Amygdala (tissue), 56 donors: ENCODE data around the gene BEND7.

Experiments
- DNase-seq, 56 donors: peaks; one replicate each; lab custom pipeline; 2025; lab: John Stamatoyannopoulos, UW

BEND7 gene

DNA sequence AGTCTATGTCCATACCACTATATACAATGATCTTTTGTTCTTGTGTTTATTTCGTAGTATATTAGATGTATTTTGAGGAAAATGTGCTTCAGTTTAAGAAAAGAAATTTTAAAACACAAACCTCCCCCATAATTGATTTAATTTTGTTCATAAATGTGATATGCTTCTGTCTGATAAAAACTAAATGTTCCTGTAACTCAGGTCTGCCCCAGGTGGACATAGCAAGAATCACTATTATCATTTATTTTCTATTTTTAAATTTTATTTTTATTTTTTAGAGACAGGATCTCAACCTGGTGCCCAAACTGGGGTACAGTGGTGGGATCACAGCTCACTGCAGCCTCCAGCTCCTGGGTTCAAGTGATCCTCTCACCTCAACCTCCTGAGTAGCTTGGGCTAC is 43.2 kb downstream of the BEND7 start:
- DNase-seq, result no peak

DNA sequence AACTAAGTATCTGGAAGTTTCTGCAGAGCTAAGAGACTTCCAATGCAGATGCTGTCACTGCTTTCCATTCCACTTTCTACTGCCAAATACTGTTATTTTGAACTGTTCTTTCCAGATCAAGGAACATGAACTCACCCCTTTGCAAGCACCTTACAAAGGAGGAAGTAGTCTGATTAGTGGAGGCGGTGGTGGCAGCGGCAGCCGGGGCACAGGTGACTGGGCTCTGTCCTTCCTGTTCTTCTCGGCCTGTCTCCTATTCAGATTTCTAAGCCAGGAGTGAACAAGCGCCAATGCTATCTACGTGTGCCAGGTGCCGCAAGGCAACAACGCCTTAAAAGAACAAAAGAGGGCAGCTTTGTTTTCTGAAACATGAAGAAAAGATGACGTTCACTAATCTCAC is 44.9 kb downstream of the BEND7 start:
- DNase-seq, result no peak

GRCh38 chr10:13483073-13483472 is 45.7 kb downstream of the BEND7 start:
- DNase-seq, result no peak

- no peak for DNase-seq
Measured at GRCh38 chr10:13481690-13482089, 47.1 kb downstream of the BEND7 start.

DNA sequence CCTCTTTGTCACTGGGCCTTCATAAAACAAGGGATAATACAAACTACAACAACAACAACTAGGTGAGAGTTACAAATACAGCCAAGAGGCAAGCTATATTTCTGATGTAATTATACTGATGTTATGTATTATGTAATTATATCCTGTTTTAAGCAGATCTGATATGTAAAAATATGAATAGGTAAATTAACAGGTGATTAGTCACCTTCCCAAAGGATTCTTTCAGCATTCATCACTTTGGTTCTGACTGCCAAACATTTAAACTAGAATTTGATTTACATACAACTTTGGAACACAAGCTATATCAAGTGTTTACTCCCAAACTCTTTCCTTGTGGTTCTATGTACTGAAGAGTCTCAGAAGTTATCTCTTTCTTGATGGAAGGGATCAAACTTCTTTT is 53.7 kb downstream of the BEND7 start:
- no peak for DNase-seq

DNA sequence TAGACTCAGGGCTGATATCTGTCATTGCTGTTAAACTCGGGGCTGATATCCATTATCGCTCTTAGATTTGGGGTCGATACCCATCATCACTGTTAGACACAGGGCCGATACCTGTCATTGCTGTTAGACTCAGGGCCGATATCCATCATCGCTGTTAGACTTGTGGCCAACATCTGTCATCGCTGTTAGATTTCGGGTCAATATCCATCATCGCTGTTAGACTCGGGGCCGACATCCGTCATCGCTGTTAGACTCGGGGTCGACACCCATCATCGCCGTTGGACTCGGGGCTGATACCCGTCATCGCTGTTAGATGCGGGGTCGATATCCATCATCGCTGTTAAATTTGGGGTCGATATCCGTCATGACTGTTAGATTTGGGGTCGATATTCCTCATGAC is 54.8 kb downstream of the BEND7 start:
- no peak for DNase-seq

GRCh38 chr10:13472359-13472758 is 56.5 kb downstream of the BEND7 start:
- no peak for DNase-seq

DNA sequence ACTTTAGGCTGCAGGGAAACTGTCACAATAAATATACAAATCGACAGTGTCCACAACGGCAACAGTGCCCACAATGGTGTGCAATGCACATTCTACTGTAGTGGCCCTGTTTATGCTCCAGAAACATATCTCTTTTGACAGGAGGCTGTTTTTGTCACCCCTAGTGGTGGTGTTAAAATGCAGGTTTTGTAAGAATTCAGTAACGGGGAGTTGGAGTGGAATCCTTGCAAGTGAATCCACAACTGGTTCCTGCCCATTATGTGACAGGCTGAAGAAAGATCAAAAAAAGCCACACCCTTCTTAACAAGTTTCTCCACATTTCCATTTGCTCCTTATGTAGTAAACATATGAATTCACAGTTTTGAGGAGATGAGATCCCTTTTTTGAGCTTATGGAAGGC is 58.5 kb downstream of the BEND7 start:
- no peak for DNase-seq

- no peak for DNase-seq
Measured at GRCh38 chr10:13462551-13462950, 66.3 kb downstream of the BEND7 start.

GRCh38 chr10:13458687-13459012 is 70.2 kb downstream of the BEND7 start:
- peak in 1 of 56 donors; percentile 40 for DNase-seq

- DNase-seq, result peak in 11 of 56 donors; percentile 10 to 65 (median 26)
Measured at GRCh38 chr10:13457958-13458686, 70.7 kb downstream of the BEND7 start.

DNA sequence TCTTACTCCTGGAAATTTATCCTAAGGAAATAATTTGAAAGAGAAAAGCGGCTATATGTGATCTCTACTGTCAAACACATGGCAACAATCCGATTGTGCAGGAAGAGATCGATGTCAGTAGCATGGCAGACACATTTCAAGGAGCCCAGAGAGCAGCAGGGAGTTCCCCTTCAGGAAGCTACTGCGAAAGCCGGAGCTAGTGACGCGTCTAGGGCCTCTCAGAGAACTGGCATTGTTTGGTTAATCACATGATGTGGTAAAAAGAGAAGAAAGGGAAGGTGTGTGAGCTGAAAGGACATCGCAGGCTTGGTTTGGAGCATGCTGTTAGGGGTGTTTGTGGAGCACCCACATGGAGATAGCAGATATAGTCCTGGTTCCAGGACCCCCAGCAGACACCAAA is 74.9 kb downstream of the BEND7 start:
- DNase-seq, result no peak

GRCh38 chr10:13450069-13450468 is 78.7 kb downstream of the BEND7 start:
- DNase-seq, result no peak

- DNase-seq, result no peak
Measured at GRCh38 chr10:13449296-13449695, 79.5 kb downstream of the BEND7 start.

- no peak for DNase-seq
Measured at GRCh38 chr10:13448216-13448615, 80.6 kb downstream of the BEND7 start.

DNA sequence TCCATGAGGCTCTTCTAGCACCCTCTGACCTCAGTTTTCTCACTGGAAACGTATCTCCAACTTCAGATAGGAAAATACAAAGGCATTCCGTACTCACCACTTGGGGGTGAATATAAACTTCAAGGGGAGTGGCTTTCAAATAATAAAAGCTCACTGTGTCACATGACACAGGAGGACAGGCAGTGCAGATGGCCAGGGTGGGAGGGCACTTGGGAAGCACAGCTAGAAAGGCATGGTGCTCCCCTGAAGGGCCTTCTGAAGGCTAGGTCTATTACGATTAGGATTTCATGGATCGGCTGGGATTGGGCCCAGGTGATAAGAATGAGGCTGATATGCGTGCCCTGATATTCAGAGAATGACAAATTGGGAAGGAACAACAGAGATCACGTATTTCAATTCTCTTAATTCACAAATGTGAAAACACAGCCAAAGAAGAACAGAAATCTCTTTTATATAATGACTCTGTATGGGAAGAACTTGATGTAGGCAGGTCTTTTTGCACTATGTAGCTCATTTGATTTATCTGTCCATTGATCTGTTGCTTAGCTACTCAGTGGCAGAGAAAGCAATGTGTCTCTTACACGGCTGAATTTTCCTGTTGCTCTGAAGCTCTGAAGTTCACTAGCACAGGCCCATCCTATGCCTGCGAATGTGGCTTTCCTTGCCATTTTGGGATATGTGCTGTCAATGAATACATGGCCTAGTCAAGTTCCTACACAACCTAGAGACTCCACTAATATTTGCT is 83.0 kb downstream of the BEND7 start:
- no peak for DNase-seq

GRCh38 chr10:13441476-13441875 is 87.3 kb downstream of the BEND7 start:
- no peak for DNase-seq

DNA sequence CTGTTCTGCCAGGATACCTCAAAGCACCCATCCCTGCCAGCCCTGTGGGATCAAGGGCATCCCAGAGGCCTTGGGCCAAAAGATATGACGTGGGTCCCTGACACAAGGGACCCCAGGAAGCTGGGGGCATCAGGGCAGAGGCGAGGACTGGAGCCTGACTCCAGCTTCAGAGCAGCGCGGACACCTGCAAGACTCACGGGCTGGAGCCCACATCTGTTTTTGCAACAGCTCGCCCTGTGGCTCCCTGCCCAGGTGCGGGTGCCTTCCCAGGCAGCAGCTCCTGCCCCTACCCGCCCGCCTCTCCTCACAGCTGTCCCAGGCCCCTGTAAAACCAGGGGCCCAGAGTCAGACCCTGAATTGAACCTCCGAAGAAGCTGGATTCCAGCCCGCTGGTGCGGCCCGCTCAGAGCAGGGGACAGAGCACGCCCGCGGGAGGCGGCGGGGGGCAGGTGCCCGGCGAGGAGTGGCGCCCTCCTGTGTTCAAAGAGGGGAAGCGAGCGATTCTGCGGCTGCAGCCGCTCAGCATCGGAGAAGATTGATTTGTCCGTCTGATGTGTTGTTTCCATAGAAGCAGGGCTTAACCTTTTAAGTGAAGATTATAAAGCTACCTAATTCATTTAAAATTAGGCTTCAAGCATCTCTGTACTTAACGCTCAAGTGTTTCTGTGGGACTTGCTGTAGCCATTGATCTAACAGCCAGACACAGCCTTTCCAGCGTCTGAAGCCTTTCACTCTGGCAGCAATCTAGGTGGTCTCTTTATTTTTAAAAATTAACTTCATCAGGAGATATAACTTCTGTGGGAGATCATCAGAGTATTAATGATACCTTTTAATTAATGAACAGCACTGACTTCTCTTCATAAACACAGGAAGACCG is 88.4 kb downstream of the BEND7 start:
- peak in 24 of 56 donors; percentile 1 to 61 (median 18) for DNase-seq

DNA sequence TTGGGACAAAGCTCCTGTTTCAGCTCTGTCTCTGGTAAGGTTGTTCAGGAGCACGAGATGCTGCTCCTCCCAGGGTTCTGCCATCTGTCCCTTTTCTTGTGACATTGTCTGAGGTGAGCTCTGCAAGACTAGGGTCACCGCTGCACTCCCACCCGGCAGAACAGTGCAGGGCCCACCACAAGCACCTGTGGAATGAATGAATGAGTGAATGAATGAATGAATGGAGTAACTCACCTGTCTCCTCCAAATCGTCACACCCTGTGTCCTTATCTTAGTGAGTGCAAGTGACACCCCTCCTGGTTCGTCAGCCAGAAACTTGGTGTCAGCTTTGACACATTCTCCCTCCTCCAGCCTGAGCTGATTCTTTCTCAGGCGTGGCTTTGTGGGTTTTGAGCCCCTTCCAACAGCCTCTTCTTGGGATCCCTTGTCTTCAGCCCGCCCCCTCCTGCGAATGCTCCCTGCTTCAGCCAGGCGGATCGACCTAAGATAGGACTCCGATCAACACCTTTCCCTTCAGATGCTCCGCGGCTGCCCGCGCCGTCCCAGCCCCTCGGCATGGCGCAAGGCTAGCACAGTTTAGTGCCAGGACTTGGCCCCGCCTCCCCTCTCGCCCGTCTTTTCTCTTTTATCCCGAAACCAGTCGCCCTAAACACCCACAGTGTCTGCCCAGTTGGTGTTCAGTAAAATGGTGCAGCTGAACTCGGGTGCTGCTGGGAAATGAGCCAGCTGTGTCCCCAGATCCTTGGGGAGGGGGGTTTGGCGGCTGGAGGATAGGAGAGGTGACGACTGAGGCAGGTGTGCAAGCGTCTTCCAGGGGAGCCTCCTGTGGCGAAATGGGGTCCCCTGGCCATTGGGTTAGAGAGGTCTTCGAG is 89.3 kb downstream of the BEND7 start:
- DNase-seq, result peak in 2 of 56 donors; percentile 14 to 36

DNA sequence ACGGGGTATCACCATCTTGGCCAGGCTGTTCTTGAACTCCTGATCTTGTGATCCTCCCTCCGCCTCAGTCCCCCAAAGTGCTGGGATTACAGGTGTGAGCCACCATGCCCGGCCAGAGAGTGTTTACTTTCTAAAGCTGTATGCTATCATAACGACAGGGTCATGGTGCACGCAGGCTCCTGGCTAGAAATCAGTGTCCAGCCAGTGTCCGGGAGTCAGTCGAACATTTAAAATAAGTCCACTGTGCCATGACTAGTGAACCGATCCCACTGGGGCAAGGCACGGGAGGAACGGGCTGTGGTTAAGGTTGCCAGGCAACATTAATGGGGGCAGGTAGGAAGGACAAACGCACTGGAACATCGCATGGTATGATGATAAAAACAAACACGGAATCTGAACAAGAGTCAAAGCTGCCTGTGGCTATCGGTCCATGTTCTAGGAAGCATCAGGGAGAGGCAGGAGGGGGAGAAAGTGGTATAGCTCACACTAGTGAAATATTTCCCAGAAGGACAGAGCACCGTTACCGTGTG is 91.7 kb downstream of the BEND7 start:
- DNase-seq, result no peak
